ENCODE measurements around the gene PRG3.

PRG3 gene, protein sequence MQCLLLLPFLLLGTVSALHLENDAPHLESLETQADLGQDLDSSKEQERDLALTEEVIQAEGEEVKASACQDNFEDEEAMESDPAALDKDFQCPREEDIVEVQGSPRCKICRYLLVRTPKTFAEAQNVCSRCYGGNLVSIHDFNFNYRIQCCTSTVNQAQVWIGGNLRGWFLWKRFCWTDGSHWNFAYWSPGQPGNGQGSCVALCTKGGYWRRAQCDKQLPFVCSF

DNA sequence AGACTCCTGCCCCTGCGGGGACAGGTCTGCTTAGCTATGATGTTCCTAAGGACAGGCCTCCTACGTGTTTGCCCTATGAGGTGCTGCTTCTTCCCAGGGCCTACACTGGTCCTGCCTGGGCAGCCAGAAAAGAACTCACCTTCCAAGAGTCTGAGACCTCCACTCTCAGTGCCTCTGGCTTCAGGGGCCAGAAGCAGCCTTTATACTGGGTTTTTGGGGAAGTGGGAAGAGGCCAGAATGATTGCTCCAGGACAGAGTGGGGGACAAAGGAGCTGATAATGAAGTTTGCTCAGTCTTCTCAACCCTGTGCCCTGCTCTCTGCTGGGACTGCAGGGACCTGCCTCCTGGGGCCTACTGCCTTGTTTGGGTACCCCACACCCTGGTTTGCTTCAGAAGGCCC lies at the start of gene PRG3:
Gene PRG3 (minus strand): TSS at position 176 of the 400 bp plus-strand sequence. CDS start 442 bp downstream, outside the sequence.
- DNase-seq (ENCODE audit: low read depth in 3 of 3, low spot score in 1 of 3), result no peak

DNA sequence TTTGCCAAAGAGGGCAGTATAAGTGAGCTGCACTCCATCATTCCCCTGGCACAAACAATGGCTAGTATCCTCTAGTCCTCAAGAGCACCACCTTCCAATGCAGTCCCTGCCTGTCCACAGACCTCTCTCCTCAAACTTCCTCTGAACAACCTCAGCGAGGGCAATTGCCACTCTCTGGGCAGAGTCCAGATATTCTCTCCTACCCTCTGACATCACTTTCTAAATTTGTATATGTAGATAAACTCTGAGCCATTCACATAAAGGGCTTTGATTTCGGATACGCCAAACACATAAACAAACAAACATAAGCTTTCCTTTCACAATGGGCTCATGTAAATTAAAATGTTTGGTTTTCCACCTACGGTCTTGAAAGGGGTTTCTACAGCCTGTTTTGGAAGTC lies 49.0 kb upstream of the PRG3 start:
- DNase-seq (ENCODE audit: low read depth in 3 of 3, low spot score in 1 of 3), result no peak

DNA sequence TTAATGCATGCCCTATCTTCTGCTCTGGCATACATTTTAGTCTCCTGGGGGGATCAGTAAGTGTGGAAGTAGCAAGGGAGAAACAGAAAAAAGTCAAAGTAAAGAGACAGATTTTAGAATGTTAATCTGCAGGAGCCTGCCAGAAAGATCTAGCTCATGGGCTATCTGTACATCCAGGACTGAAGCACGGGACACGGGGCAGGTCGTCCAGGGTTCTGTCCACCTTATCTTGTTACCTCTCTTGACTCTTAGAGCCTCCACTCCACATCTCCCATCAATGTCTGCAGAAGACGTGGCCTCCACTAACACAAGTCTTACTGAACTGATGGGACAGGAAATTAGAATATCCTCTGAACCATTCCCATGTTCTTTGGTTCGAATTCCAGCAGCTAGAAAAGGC lies 47.7 kb upstream of the PRG3 start:
- no peak for DNase-seq (ENCODE audit: low read depth in 3 of 3, low spot score in 1 of 3)

DNA sequence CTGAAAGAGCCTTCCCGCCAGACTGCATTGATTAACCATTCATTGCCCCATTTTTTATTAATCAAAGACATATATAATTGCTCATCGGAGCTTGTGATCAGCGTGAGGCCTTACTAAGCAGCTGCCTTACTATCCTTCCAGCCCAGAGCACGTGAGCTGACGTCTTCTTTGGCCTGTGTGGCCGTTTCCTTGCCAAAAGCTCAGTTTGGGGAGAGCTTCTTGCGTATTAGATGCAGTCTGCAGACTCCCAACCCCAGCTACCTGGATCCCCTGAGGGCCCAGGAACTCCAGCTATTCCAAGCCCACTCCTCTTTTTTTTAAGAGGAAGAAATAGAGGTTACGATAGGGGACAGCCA lies 46.8 kb upstream of the PRG3 start:
- no peak for DNase-seq (ENCODE audit: low read depth in 3 of 3, low spot score in 1 of 3)

DNA sequence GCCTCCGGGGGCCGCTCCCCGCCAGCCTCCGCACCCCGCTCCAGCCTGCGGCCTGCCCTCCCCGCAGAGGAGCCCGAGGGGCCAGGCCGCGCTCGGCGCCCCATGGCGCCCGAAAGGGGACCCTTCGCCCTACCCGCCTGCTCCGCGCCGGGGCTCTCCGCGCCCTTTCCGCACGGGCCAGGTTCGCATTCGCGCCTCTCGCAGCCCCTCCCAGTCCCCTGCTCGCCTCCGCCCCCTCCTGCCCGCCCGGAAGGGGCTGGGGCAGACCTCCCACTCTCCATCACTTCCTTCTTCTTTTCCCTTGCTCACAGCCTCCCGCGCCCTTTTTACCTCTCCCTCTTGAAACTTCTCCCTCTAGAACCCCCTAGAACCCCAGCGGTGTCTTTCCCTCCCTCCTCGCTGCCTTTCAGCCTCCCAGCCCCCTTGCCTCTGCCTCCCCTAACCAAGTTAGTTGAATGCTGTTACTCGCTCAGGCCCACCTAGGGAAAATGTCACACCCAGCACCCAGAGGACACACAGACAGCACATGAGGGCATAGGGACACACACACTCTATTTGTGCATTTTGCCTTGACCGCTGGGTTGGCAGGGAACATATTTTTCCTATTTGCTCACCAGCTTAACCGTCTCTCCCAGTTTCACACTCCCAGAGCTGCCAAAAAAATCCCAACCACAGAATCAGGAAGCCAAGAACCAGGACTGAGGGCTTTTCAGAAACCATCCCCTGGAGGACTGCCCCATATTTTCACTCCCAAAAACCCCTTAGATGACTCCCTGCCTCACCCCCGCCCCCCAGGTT lies 46.2 kb upstream of the PRG3 start, which contains the start of gene SLC43A3:
Gene SLC43A3 (minus strand): TSS at position 193 of the 798 bp plus-strand sequence. CDS start 949 bp downstream, outside the sequence.
- DNase-seq (ENCODE audit: low read depth in 3 of 3, low spot score in 1 of 3), result peak; percentile 8 to 75 (median 29)

DNA sequence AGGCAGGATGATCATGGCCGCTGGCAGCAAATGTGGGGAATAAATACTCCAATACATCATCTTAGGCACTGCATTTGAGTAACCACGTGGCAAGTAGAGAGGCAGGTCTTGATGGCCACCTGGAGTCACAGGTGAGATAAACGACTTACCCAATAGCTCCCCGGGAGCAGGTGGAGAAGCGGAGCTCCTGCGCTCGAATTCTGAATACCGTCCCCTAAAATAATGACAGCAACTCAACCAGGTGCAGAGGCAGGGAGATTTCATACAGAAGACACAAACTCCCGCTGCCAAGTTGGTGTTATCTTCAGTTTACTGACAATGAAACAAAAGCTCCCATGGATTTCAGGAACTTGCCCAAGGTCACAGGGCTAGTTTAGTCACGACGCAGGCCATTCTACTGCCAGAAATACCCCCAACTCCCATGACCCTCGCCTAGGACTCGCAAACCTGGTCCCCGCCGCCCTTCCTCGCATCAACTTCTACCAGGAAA lies 45.5 kb upstream of the PRG3 start:
- no peak for DNase-seq (ENCODE audit: low read depth in 3 of 3, low spot score in 1 of 3)

DNA sequence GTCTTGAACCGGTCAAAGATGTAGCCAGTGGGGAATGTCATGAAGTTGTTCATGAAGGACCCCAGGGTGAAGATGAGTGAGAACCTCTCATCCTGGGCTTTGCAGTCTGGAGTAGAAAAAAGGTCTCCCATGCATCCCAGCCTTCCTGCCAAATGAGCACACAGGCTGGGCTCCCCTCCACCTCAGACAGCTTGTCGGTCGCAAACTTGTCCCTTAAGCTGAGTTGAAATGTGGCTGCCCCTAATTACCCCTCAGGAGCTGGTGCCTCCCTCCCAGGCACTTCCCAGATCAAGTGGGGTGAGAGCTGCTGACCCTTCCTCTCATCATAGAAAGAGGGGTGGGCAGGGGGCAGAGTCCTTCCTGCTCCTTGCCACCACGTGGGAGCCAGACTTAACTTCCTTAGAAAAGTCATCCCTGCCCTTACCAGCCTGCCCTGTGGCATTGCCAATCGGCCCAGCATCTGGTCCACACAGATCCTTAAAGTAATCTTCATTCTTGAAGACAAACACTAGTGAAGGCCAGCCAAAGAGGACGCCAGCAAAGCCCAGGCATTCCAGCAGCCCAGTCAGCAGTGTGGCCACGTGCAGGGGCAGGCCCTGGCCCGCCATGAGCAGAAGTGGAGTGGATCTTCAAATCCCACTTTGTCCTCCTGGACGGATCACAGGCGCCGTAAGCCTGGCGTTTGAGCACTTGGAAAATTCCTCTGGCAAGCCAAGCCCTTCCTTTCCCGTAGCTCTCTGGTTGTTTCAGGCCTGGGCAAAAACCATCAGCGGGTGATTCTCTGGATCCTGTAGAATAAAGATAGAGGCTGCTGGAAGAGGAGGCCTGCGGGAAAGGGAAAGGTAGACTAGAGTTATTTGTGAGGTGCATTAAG lies 44.9 kb upstream of the PRG3 start:
- DNase-seq (ENCODE audit: low read depth in 3 of 3, low spot score in 1 of 3), result no peak

DNA sequence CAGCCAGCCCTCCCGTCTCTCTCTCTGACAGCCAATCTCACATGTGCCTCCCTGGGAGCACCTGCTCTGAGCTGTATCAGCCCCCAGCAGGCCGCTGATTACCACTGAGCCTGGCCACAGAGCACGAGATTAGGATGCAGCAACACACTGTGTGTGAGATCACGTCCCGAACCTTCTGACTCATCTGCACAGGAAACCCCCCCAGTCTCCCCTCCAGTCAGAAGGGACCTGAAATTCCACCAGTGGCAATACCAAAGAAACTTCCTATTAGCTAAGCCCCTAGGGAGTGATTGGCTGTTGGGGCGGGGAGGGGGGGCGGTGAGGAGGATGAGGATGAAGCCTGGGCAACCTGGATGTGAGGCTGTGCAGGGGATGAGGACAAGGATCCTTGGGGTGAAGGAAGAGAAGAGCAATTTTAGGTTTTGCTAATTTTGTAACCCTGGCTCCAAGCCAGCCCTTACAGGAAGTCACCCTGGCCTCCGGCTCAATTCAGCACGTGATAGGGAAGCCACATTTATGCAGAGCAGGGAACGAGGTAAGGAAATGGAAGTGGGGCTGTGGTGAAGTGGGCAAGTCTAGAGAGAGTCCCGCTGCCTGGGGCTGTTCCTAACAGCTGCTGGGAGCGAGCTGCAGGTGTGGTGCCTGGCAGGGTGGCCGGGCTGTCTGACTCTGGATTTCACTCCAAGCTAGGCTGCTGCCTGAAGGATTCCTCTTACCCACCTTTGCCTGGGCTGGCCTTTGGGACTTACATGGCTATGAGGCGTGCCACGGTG lies 44.0 kb upstream of the PRG3 start:
- DNase-seq (ENCODE audit: low read depth in 3 of 3, low spot score in 1 of 3), result peak; percentile 54 to 67 (median 66)

DNA sequence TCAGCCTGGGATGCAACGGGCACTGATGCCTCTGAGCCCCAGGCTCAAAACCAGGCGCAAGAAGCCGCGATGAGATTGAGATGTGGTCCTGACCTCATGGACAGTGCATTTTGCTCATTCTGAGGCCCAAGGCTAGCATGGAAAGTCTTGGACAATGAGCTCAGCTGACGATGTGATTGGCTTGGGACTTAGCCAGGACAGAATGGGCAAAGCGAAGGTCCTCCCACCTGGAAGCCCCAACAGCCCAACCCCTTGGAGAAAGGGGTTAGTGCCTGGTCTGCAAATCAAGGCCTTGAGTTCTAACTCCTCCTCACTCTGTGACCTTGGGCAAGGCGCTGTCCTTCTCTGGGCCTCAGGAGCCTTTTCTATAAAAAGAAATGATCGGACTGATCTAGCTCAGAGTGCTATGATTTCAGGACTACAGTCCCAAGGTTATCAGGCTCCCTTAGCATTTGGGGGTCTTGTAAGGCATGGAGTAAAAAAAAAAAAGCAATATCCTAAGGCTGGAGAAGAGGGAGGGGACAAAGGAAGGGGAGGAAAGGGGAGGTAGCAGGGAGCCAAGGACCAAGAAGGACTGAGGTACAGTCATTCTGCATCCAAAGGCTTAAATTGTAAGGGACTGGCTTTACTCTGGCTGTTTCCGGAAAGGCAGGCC lies 43.3 kb upstream of the PRG3 start:
- no peak for DNase-seq (ENCODE audit: low read depth in 3 of 3, low spot score in 1 of 3)

DNA sequence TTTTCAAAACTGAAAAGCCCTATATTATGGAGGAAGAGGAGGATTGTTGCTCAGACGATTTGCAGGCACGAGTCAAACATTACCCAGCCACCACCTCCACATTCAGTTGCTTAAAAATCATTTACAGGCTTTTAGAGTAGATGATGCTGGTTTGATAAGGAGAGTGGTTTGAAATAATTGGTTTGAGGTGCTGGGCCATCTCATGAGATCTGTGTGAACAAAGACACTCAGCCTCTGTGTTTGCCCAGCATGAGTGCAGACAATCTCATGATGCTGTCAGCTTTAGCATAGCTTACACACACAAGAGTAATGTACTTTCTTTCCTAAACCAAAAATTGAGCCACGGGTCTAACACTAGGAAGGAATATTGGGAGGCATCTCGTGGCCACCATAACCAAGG lies 41.7 kb upstream of the PRG3 start:
- no peak for DNase-seq (ENCODE audit: low read depth in 3 of 3, low spot score in 1 of 3)

DNA sequence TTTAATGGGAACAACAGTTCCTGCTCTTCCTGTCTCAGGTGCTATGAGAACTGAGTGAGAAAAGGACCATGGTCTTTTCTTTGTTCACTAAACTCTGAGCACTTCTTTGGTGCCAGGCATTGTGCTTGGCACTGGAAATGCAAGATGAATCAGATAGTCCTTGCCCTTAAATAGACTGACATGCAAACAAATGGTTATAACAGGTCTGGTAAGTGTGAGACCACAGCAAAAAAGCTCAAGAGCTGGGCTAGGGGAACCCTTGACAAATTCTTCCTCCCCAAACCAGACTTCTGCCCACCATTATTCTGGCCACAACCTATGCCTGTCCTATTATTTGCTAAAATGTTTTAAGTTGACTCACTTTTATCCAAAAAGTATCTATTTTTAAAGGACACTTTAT lies 40.9 kb upstream of the PRG3 start:
- no peak for DNase-seq (ENCODE audit: low read depth in 3 of 3, low spot score in 1 of 3)

DNA sequence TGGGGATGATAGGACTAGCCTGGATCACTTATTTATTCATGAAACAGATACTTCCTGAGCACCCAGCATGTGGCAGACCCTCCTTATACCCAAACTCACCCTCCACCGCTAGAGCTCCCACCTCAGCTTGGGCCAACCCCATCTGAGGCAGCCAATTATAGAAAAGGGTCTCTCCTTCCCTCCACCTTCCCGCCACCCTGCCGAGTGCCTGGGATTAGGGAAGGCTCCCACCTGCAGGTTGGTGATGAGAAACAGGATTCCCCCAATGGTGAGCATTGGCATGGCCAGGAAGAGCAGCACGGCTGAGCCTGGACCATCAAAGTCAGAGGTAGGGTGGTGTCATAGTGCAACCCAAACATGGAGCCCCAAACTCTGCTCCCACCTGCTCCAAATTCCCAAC lies 40.1 kb upstream of the PRG3 start:
- DNase-seq (ENCODE audit: low read depth in 3 of 3, low spot score in 1 of 3), result no peak

DNA sequence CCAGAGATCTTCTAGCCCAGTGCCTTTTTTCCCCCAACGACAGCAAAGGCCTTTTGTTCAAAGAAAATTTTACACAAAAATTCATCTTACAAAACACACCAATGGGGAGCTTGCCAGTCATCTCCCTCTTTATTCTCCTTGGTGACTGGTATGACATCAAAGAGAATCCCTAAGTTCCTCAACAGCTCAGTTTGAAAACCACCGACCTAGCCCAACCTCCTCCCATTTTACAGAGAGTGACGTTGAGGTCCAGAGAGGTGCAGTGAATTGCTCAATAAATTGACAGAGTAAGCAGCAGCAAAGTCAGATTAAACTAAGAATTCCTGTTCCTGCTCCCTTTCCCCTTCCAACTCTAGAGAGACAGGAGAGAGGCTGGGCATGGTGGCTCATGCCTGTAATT lies 38.2 kb upstream of the PRG3 start:
- DNase-seq (ENCODE audit: low read depth in 3 of 3, low spot score in 1 of 3), result no peak

DNA sequence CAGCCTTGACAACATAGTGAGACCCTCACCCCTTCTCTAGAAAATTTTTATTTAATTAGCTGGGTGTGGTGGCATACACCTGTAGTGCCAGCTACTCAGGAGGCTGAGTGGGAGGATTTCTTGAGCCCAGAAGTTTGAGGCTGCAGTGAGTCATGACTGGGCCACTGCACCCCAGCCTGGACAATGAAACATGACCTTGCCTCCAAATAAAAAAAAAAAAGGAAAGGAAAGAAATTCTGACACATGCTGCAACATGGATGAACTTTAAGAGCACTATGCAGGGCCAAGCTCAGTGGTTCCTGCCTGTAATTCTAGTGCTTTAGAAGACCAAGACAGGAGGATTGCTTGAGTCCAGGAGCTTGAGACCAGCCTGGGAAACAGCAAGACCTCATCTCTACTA lies 37.2 kb upstream of the PRG3 start:
- no peak for DNase-seq (ENCODE audit: low read depth in 3 of 3, low spot score in 1 of 3)

DNA sequence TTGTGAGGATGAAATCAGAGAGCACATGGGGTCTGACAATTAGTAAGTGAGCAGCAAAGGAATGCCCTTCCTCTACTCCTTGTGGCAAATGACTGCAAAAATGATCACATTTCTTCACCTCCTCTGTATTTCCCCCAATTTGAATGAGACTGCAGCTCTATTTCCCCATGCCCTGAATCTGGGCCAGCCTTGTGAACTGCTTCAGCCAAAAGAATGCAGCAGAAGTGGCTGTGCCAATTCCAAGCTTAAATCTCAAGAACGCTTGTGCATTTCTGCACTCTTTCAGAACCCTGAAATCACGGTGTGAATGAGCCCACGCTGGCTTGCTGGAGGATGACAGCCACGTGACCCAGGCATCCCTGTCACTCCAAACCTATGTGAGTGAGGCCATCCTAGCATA lies 36.1 kb upstream of the PRG3 start:
- no peak for DNase-seq (ENCODE audit: low read depth in 3 of 3, low spot score in 1 of 3)

DNA sequence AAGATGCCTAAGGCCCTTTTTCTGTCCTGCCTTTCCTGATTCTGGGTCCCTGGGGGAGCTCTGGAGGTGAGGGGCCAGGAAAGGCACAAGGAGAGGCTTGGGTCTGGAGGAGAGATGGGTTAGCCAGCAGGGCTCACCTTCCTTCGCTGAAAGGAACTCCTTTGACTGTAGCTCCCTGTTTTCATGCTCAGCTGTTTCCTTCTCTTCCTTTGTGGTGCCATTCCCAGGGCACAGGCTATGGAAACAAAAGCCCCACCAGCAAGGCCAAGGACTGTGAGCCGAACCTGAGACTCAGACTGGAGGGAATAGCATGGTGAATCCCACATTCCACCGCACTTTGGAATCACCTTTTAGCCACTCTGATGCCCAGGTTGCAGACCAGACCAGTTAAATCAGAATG lies 35.5 kb upstream of the PRG3 start:
- DNase-seq (ENCODE audit: low read depth in 3 of 3, low spot score in 1 of 3), result no peak

DNA sequence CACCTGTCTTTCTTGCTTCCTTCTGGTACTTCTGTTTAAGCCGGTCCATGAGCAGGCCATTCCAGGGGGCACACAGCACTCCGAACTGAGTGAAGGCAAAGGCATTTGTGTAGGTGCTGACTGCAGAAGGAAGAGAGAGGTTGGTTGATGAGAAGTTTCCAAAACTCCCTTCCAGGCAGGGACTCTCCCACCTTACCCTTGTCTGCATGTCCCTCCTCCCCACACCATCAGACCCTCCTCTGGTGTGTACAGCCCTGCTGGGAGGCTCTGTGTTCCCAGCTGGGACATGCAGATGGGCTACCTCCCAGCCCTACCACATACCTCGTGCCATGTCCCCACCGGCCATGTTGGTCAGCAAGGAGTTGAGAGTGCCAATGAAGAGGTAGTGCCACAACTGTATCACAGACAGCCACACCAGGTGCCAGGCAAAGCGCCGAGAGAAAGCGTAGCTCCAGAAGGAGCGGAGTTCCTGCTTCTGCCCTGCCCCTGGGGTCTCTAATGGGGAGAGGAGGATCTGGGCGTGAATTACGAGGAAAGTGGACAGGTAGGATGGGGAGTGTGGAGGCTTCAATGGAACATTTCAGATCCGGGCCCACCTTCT lies 33.8 kb upstream of the PRG3 start:
- no peak for DNase-seq (ENCODE audit: low read depth in 3 of 3, low spot score in 1 of 3)

DNA sequence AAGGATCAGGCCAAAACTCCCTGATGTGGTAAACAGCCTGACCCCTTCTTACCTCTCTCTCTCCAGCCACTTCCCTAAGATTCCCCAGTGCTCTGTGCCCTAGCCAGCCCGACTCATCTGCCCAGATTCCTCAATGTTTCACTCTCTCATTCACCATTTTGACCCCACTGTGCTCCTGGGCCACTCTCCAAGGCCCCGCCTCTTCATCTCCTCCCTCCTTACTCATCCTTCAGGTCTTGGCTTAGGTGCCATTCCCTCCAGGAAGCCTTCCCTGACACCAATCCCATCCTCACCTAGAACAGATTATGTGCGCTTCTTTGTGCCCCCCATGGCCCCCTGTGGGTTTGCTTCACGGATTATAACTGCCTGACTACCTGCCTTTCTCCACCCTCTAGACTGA lies 32.7 kb upstream of the PRG3 start:
- DNase-seq (ENCODE audit: low read depth in 3 of 3, low spot score in 1 of 3), result no peak

DNA sequence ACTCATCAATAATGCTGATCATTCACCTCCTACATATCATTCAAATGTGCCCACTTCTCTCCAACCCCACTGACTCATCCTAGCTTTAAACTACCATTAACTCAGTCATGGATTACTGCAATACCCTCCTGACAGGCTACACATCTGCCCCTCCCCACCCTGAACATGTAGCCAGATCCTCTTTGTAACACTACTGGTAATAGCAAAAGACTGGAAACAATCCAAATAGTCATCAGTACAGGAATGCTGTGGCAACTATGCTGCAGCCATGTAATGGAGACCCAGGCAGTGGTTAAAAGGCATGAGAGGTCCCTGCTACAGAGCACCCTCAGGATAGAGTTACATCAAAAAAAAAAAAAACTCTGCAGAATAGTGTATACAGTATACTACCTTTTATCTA lies 29.3 kb upstream of the PRG3 start:
- no peak for DNase-seq (ENCODE audit: low read depth in 3 of 3, low spot score in 1 of 3)

All from stimulated activated CD4-positive, alpha-beta T cell treated with anti-CD3 and anti-CD28 coated beads, TNF-alpha, amount 100 ng/mL, for 1 hour (primary cell).